Caco-2 (cell line): Measurements from ENCODE around the gene SPATA32. TPM values are rescaled to one million over a fixed set of nuclear protein-coding genes. Genes with fewer than 3 reads are reported as not detected.

Source experiments
- BruUV-seq: library from RNA; stranded (reverse); fragments of 400-500 nt; replicated peaks from 2 replicates; lab custom pipeline; 2021; lab: Mats Ljungman, UMichigan
- CTCF ChIA-PET: fragments of 300-600 bp; sonication (Branson Sonifier 250); formaldehyde crosslinking; loops from one replicate; lab custom pipeline; 2022; ENCODE audit warnings: antibody characterized with exemption; lab: Charles Lee
- POLR2A ChIA-PET: fragments of 300-600 bp; sonication (Branson Sonifier 250); formaldehyde crosslinking; loops from one replicate; lab custom pipeline; 2022; ENCODE audit warnings: antibody characterized with exemption; lab: Charles Lee
- DNase-seq, 2 experiments: peaks; one replicate each; pipeline versions ENCODE4 v3.0.0 to v3.0.0-alpha.2; 2020 to 2022
- H3K27me3 ChIP-seq: replicated peaks from 2 replicates; pipeline ENCODE4 v1.6.0; 2011; ENCODE audit warnings: low read length; ENCODE audit not compliant: control insufficient read depth, insufficient read depth
- H3K36me3 ChIP-seq: 2 replicates; pipeline ENCODE4 v1.5.1; 2011; ENCODE audit warnings: low read length; ENCODE audit not compliant: control insufficient read depth, insufficient read depth
- H3K4me1 ChIP-seq: fragments of 250-450 bp; sonication (Bioruptor Pico); 2 replicates; pipeline ENCODE4 v1.5.1; 2020; ENCODE audit warnings: mild to moderate bottlenecking
- H3K4me3 ChIP-seq: 2 replicates; pipeline ENCODE4 v1.5.1; 2011; ENCODE audit warnings: low read depth, mild to moderate bottlenecking, control low read depth, low read length
- H3K9me3 ChIP-seq: fragments of 250-450 bp; sonication (Bioruptor Pico); 2 replicates; pipeline ENCODE4 v1.5.1; 2020; ENCODE audit warnings: mild to moderate bottlenecking, moderate library complexity
- H3K27ac Mint-ChIP-seq: one replicate; pipeline ENCODE4 v1.8.0; 2022; ENCODE audit warnings: mixed read lengths; ENCODE audit not compliant: unreplicated experiment
- H3K27me3 Mint-ChIP-seq: one replicate; pipeline ENCODE4 v1.8.0; 2022; ENCODE audit warnings: mixed read lengths; ENCODE audit not compliant: insufficient read depth, unreplicated experiment
- H3K36me3 Mint-ChIP-seq: one replicate; pipeline ENCODE4 v1.8.0; 2022; ENCODE audit warnings: mild to moderate bottlenecking, mixed read lengths; ENCODE audit not compliant: insufficient read depth, unreplicated experiment
- H3K4me1 Mint-ChIP-seq: one replicate; pipeline ENCODE4 v1.8.0; 2022; ENCODE audit warnings: low read depth, mixed read lengths; ENCODE audit not compliant: unreplicated experiment
- H3K4me3 Mint-ChIP-seq: one replicate; pipeline ENCODE4 v1.8.0; 2022; ENCODE audit warnings: mild to moderate bottlenecking, moderate library complexity, mixed read lengths; ENCODE audit not compliant: unreplicated experiment
- H3K9me3 Mint-ChIP-seq: one replicate; pipeline ENCODE4 v1.8.0; 2022; ENCODE audit warnings: mixed read lengths; ENCODE audit not compliant: unreplicated experiment
- CTCF ChIP-seq, 2 experiments: fragments of 200-600 bp in 1 of 2; IDR thresholded peaks; 1 replicate in 1 of 2; 2 replicates in 1 of 2; pipeline versions ENCODE4 v1.5.1 to v1.8.0; 2011 to 2022; ENCODE audit warnings: antibody characterized with exemption in 1 of 2, control low read depth in 1 of 2, inconsistent platforms in 1 of 2, low read depth in 1 of 2, low read length in 1 of 2, mild to moderate bottlenecking in 1 of 2, moderate library complexity in 1 of 2; ENCODE audit not compliant: insufficient read depth in 1 of 2, severe bottlenecking in 1 of 2, unreplicated experiment in 1 of 2
- intact Hi-C: fragments of 100-400 bp; cut with micrococcal nuclease; formaldehyde crosslinking; loops from one replicate; pipeline ENCODE4 v1.10.0; 2022; ENCODE audit not compliant: unreplicated experiment
- total RNA-seq: library from RNA; stranded (reverse); gene quantifications from 2 replicates; pipeline ENCODE4 v1.2.3, GENCODE V29; 2022

SPATA32 gene
- total RNA-seq, 1 experiment from 2014 or later: not detected

DNA sequence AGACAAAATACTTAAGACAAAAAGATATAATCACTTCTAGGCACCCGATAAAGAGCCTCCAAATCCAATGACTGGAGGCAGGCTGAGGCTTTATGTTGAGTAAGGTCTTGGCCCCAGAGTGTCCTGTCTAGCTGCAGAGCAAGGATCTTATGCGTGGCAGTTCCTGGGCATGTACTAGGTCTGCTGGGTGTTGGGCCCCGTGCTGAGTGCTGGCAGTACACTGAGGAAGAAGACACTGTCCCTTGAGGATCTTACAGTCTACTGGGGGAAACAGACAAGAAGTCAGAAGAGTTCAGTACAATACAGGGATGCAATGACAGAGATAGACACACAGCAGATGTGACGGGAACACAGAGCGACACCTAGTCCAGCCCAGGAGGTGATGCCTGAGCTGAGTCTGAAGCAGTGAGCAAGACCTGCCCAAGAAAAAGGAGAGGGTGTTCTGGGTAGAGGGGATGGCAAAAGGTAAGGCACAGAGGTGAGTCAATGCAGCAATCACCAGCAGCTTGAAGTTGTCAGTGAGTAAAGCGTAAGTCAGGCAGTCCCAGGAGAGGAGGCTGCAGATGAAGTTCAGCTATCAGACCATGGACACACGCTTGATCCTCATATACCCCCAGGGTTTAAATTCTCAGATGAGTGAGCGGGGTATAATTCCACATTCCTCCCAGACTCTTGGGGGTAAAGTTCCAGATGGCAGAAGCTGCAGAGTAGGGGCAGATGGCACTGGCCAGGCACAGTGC, 36.8 kb upstream of the SPATA32 start:
- Mint-ChIP-seq H3K4me1 (peaks cover 6% of the 10 kb centered on the region), H3K9me3 (no peaks in the 10 kb centered on the region), H3K27me3 (no peaks in the 10 kb centered on the region), H3K4me3 (no peak overlapping the region), H3K27ac (no peak overlapping the region), H3K36me3 (no peaks in the 10 kb centered on the region)
- Histone ChIP-seq H3K4me1 (peaks cover 13% of the 10 kb centered on the region), H3K9me3 (no peaks in the 10 kb centered on the region), H3K27me3 (no peaks in the 10 kb centered on the region), H3K36me3 (no peaks in the 10 kb centered on the region), H3K4me3 (no peak overlapping the region)
- CTCF ChIA-PET: no interaction called here
- no peak for DNase-seq
- no TSS peak for BruUV-seq
- TF ChIP-seq CTCF (IDR thresholded peaks at IDR 0.05; ENCODE audit: insufficient read depth in 1 of 2, low read depth in 1 of 2, low read length in 1 of 2, severe bottlenecking in 1 of 2, unreplicated experiment in 1 of 2): no peak
- POLR2A ChIA-PET: interaction anchor here (1.1 kb wide), 1 partner anchor 18 kb away, joined by 4 read pairs; the partner anchor contains the start of gene MAP3K14
- intact Hi-C loops: no loop called here

- ChIA-PET CTCF (no interaction called here), POLR2A (no interaction called here)
- H3K4me1 ChIP-seq: peaks cover 12% of the 10 kb centered on the region
- Mint-ChIP-seq H3K27me3 (no peaks in the 10 kb centered on the region), H3K27ac (no peak overlapping the region), H3K4me3 (no peak overlapping the region), H3K36me3 (no peaks in the 10 kb centered on the region), H3K4me1 (peaks cover 7% of the 10 kb centered on the region), H3K9me3 (no peaks in the 10 kb centered on the region)
- no peak overlapping the region for H3K4me3 ChIP-seq
- no peak for DNase-seq
- intact Hi-C loops: no loop called here
- H3K9me3 ChIP-seq: no peaks in the 10 kb centered on the region
- H3K36me3 ChIP-seq: no peaks in the 10 kb centered on the region
- no TSS peak for BruUV-seq
- H3K27me3 ChIP-seq: no peaks in the 10 kb centered on the region
- TF ChIP-seq CTCF (IDR thresholded peaks at IDR 0.05; ENCODE audit: insufficient read depth in 1 of 2, low read depth in 1 of 2, low read length in 1 of 2, severe bottlenecking in 1 of 2, unreplicated experiment in 1 of 2): no peak
These were observed 34.9 kb upstream of the SPATA32 start for GRCh38 chr17:45296833-45297124.

- no peaks in the 10 kb centered on the region for H3K27me3 ChIP-seq
- peaks cover 12% of the 10 kb centered on the region for H3K4me1 ChIP-seq
- BruUV-seq: no TSS peak
- no peak for TF ChIP-seq CTCF (IDR thresholded peaks at IDR 0.05; ENCODE audit: insufficient read depth in 1 of 2, low read depth in 1 of 2, low read length in 1 of 2, severe bottlenecking in 1 of 2, unreplicated experiment in 1 of 2)
- Mint-ChIP-seq H3K9me3 (no peaks in the 10 kb centered on the region), H3K36me3 (no peaks in the 10 kb centered on the region), H3K4me3 (no peak overlapping the region), H3K4me1 (peaks cover 7% of the 10 kb centered on the region), H3K27me3 (no peaks in the 10 kb centered on the region), H3K27ac (no peak overlapping the region)
- H3K4me3 ChIP-seq: no peak overlapping the region
- no peaks in the 10 kb centered on the region for H3K36me3 ChIP-seq
- no peaks in the 10 kb centered on the region for H3K9me3 ChIP-seq
- intact Hi-C loops: no loop called here
- ChIA-PET CTCF (no interaction called here), POLR2A (no interaction called here)
- no peak for DNase-seq
These were observed 34.3 kb upstream of the SPATA32 start for GRCh38 chr17:45296003-45296832.
